H9 (cell line): ENCODE results near the gene WDR20. TPM values are rescaled to one million over a fixed set of nuclear protein-coding genes. Genes with fewer than 3 reads are reported as not detected.
A peak's percentile ranks its signal among the peaks of the same experiment; 100 is the strongest.

ENCODE experiments used
- DNase-seq: peaks from one replicate; pipeline ENCODE4 v3.0.0-alpha.2; 2017
- H2AFZ ChIP-seq: one replicate; pipeline ENCODE4 v1.6.1; 2013; ENCODE audit warnings: mild to moderate bottlenecking, low read length, control low read depth, moderate library complexity
- H2AK5ac ChIP-seq: 2 replicates; pipeline ENCODE4 v1.6.1; 2013; ENCODE audit warnings: low read length, control low read depth, mixed read lengths; ENCODE audit not compliant: insufficient read length
- H2BK120ac ChIP-seq: one replicate; pipeline ENCODE4 v1.6.1; 2013; ENCODE audit warnings: low read depth, mild to moderate bottlenecking, low read length, control low read depth, inconsistent platforms; ENCODE audit not compliant: poor library complexity, severe bottlenecking
- H2BK12ac ChIP-seq: 2 replicates; pipeline ENCODE4 v1.6.1; 2013; ENCODE audit warnings: low read length, control low read depth, mixed read lengths, low read depth; ENCODE audit not compliant: insufficient read length
- H2BK15ac ChIP-seq: 2 replicates; pipeline ENCODE4 v1.6.1; 2013; ENCODE audit warnings: low read depth, low read length, control low read depth
- H2BK20ac ChIP-seq: one replicate; pipeline ENCODE4 v1.6.1; 2013; ENCODE audit warnings: low read depth, mild to moderate bottlenecking, low read length, control low read depth, inconsistent platforms; ENCODE audit not compliant: poor library complexity, severe bottlenecking
- H2BK5ac ChIP-seq: 2 replicates; pipeline ENCODE4 v1.6.1; 2013; ENCODE audit warnings: low read length, control low read depth, mixed read lengths; ENCODE audit not compliant: insufficient read length
- H3K14ac ChIP-seq: 2 replicates; pipeline ENCODE4 v1.6.1; 2013; ENCODE audit warnings: low read length, control low read depth; ENCODE audit not compliant: insufficient read depth
- H3K18ac ChIP-seq: 2 replicates; pipeline ENCODE4 v1.6.1; 2013; ENCODE audit warnings: low read depth, mild to moderate bottlenecking, mixed read lengths, low read length, control low read depth; ENCODE audit not compliant: insufficient read length
- H3K23ac ChIP-seq: 2 replicates; pipeline ENCODE4 v1.6.1; 2013; ENCODE audit warnings: low read length, control low read depth, mixed read lengths, low read depth; ENCODE audit not compliant: insufficient read length
- H3K23me2 ChIP-seq: 2 replicates; pipeline ENCODE4 v1.6.1; 2013; ENCODE audit warnings: low read depth, mild to moderate bottlenecking, mixed read lengths, low read length, control low read depth; ENCODE audit not compliant: insufficient read length, poor library complexity, severe bottlenecking
- H3K27ac ChIP-seq: 2 replicates; pipeline ENCODE4 v1.5.1; 2013; ENCODE audit warnings: low read length, control low read depth, mixed read lengths, low read depth; ENCODE audit not compliant: insufficient read length
- H3K27me3 ChIP-seq: 2 replicates; pipeline ENCODE4 v1.6.1; 2013; ENCODE audit warnings: low read length, control low read depth, inconsistent platforms; ENCODE audit not compliant: insufficient read depth
- H3K4ac ChIP-seq: 2 replicates; pipeline ENCODE4 v1.6.1; 2013; ENCODE audit warnings: low read depth, mild to moderate bottlenecking, control low read depth, inconsistent platforms, low read length, moderate library complexity
- H3K4me1 ChIP-seq: 2 replicates; pipeline ENCODE4 v1.6.1; 2013; ENCODE audit warnings: low read length, control low read depth, inconsistent platforms; ENCODE audit not compliant: insufficient read depth
- H3K4me2 ChIP-seq: 2 replicates; pipeline ENCODE4 v1.6.1; 2013; ENCODE audit warnings: low read length, control low read depth, mixed read lengths; ENCODE audit not compliant: insufficient read length, insufficient read depth
- H3K56ac ChIP-seq: 2 replicates; pipeline ENCODE4 v1.6.1; 2013; ENCODE audit warnings: low read depth, mild to moderate bottlenecking, mixed read lengths, low read length, control low read depth; ENCODE audit not compliant: insufficient read length
- H3K79me1 ChIP-seq: 2 replicates; pipeline ENCODE4 v1.6.1; 2013; ENCODE audit warnings: low read depth, mild to moderate bottlenecking, moderate library complexity, low read length, control low read depth, inconsistent platforms; ENCODE audit not compliant: insufficient read depth, poor library complexity, severe bottlenecking
- H3K79me2 ChIP-seq: 2 replicates; pipeline ENCODE4 v1.6.1; 2013; ENCODE audit warnings: low read length, control low read depth, inconsistent platforms; ENCODE audit not compliant: insufficient read depth
- H3K9ac ChIP-seq: 2 replicates; pipeline ENCODE4 v1.6.1; 2013; ENCODE audit warnings: low read length, control low read depth, mixed read lengths; ENCODE audit not compliant: insufficient read length; ENCODE audit errors: extremely low read depth
- H3K9me3 ChIP-seq: one replicate; pipeline ENCODE4 v1.6.1; 2013; ENCODE audit warnings: low read depth, low read length, inconsistent platforms; ENCODE audit not compliant: control insufficient read depth
- H3T11ph ChIP-seq: one replicate; pipeline ENCODE4 v1.6.1; 2013; ENCODE audit warnings: mild to moderate bottlenecking, low read length, control low read depth, inconsistent platforms
- H4K20me1 ChIP-seq: one replicate; pipeline ENCODE4 v1.6.1; 2013; ENCODE audit not compliant: control insufficient read depth, insufficient read length, insufficient read depth
- H4K5ac ChIP-seq: 2 replicates; pipeline ENCODE4 v1.6.1; 2013; ENCODE audit warnings: low read depth, mild to moderate bottlenecking, mixed read lengths, low read length, control low read depth; ENCODE audit not compliant: insufficient read length
- H4K8ac ChIP-seq: replicated peaks from 2 replicates; pipeline ENCODE4 v1.6.1; 2013; ENCODE audit warnings: low read length, control low read depth, mixed read lengths, low read depth; ENCODE audit not compliant: insufficient read length
- H4K91ac ChIP-seq: 2 replicates; pipeline ENCODE4 v1.6.1; 2013; ENCODE audit warnings: low read depth, mild to moderate bottlenecking, moderate library complexity, mixed read lengths, low read length, control low read depth; ENCODE audit not compliant: insufficient read length
- H3K27ac Mint-ChIP-seq, 3 experiments: 2 replicates in 2 of 3; 3 replicates in 1 of 3; pipeline ENCODE4 v1.8.0; 2020 to 2021; ENCODE audit warnings: mixed read lengths in 3 of 3, mild to moderate bottlenecking in 1 of 3, moderate library complexity in 1 of 3
- H3K27me3 Mint-ChIP-seq: 2 replicates; pipeline ENCODE4 v1.8.0; 2021; ENCODE audit warnings: low read depth, mild to moderate bottlenecking, moderate library complexity, mixed read lengths
- H3K36me3 Mint-ChIP-seq, 3 experiments: 2 replicates in 2 of 3; 3 replicates in 1 of 3; pipeline ENCODE4 v1.8.0; 2020 to 2021; ENCODE audit warnings: low read depth in 3 of 3, mixed read lengths in 3 of 3; ENCODE audit not compliant: insufficient read depth in 1 of 3
- H3K4me1 Mint-ChIP-seq, 2 experiments: 2 replicates each; pipeline ENCODE4 v1.8.0; 2020; ENCODE audit warnings: mixed read lengths in 2 of 2
- H3K4me3 Mint-ChIP-seq, 2 experiments: 2 replicates in 1 of 2; 3 replicates in 1 of 2; pipeline ENCODE4 v1.8.0; 2020 to 2021; ENCODE audit warnings: mild to moderate bottlenecking in 2 of 2, mixed read lengths in 2 of 2, moderate library complexity in 1 of 2
- H3K9me3 Mint-ChIP-seq, 2 experiments: 2 replicates in 1 of 2; 3 replicates in 1 of 2; pipeline ENCODE4 v1.8.0; 2020; ENCODE audit warnings: mild to moderate bottlenecking in 2 of 2, mixed read lengths in 2 of 2, moderate library complexity in 1 of 2
- CTCF ChIP-seq: fragments of 200-600 bp; sonication (generic); conservative IDR thresholded peaks from 3 replicates; pipeline ENCODE4 v1.8.0; 2021; ENCODE audit warnings: antibody characterized with exemption, mild to moderate bottlenecking
- WGBS: extraction: QIAGEN DNeasy Blood & Tissue Kit; methylation state at CpG from one replicate; pipeline ENCODE4 v1.1.7; 2013; ENCODE audit warnings: missing lambda C conversion rate, low lambda C conversion rate, mixed read lengths; ENCODE audit not compliant: insufficient read length; ENCODE audit errors: extremely low coverage; 5-methylcytosine and 5-hydroxymethylcytosine counted together
- total RNA-seq: library from RNA; stranded (reverse); gene quantifications from 2 replicates; pipeline ENCODE4 v1.2.1, GENCODE V29; 2021

WDR20 gene
- total RNA-seq, 1 experiment from 2014 or later: 31.6 TPM

GRCh38 chr14:102140750-102141145 lies 1.1 kb downstream of the WDR20 start:
- H3T11ph ChIP-seq: no peak overlapping the region
- Mint-ChIP-seq H3K27ac (peak overlapping the region in 2 of 3 experiments; percentile 21 to 99; a peak in 1 of 7 replicates), H3K4me3 (peak overlapping the region; percentile 98), H3K4me1 (peaks cover 19 to 28% of the 10 kb centered on the region in 2 experiments), H3K27me3 (no peaks in the 10 kb centered on the region), H3K9me3 (no peaks in the 10 kb centered on the region), H3K36me3 (peaks cover 0 to 9% (median 0%) of the 10 kb centered on the region in 3 experiments; a peak in 3 of 7 replicates)
- TF ChIP-seq CTCF: no peak
- no peak overlapping the region for H3K4ac ChIP-seq
- H3K4me2 ChIP-seq: peak overlapping the region; percentile 96
- no peak overlapping the region for H3K56ac ChIP-seq
- H3K9me3 ChIP-seq: no peaks in the 10 kb centered on the region
- H4K20me1 ChIP-seq: no peaks in the 10 kb centered on the region
- H3K27me3 ChIP-seq: no peaks in the 10 kb centered on the region
- no peak overlapping the region for H3K18ac ChIP-seq
- no peaks in the 10 kb centered on the region for H3K79me1 ChIP-seq
- H3K27ac ChIP-seq: no peak overlapping the region
- DNase-seq: no peak
- no peaks in the 10 kb centered on the region; the same call in 1 of the 2 replicates for H3K4me1 ChIP-seq
- H3K79me2 ChIP-seq: peaks cover 14% of the 10 kb centered on the region; the same call in 1 of the 2 replicates
- H3K14ac ChIP-seq: no peak overlapping the region; the same call in 1 of the 2 replicates
- H4K91ac ChIP-seq: no peak overlapping the region
- peaks cover 6% of the 10 kb centered on the region for H3K23me2 ChIP-seq
- no peak overlapping the region for H2AFZ ChIP-seq
- H3K9ac ChIP-seq: peak overlapping the region; percentile 97
- H2BK5ac ChIP-seq: no peak overlapping the region
- no peak overlapping the region for H2BK15ac ChIP-seq
- H2BK120ac ChIP-seq: no peak overlapping the region
- H2AK5ac ChIP-seq: no peak overlapping the region
- H4K5ac ChIP-seq: no peak overlapping the region
- H4K8ac ChIP-seq: no peak overlapping the region
- H2BK12ac ChIP-seq: no peak overlapping the region
- WGBS: no CpG with 5 or more reads among the region's 9 CpGs
- no peak overlapping the region for H2BK20ac ChIP-seq
- no peak overlapping the region for H3K23ac ChIP-seq
